GM11168 (cell line): Measurements from ENCODE around the gene GUCY2D.

Source experiments
- in situ Hi-C: fragments of 300-500 bp; cut with MboI; formaldehyde crosslinking; loops from one replicate; pipeline ENCODE4 v1.12.0; 2022; ENCODE audit warnings: low sequenced_read_pairs; ENCODE audit not compliant: unreplicated experiment

Gene GUCY2D

DNA sequence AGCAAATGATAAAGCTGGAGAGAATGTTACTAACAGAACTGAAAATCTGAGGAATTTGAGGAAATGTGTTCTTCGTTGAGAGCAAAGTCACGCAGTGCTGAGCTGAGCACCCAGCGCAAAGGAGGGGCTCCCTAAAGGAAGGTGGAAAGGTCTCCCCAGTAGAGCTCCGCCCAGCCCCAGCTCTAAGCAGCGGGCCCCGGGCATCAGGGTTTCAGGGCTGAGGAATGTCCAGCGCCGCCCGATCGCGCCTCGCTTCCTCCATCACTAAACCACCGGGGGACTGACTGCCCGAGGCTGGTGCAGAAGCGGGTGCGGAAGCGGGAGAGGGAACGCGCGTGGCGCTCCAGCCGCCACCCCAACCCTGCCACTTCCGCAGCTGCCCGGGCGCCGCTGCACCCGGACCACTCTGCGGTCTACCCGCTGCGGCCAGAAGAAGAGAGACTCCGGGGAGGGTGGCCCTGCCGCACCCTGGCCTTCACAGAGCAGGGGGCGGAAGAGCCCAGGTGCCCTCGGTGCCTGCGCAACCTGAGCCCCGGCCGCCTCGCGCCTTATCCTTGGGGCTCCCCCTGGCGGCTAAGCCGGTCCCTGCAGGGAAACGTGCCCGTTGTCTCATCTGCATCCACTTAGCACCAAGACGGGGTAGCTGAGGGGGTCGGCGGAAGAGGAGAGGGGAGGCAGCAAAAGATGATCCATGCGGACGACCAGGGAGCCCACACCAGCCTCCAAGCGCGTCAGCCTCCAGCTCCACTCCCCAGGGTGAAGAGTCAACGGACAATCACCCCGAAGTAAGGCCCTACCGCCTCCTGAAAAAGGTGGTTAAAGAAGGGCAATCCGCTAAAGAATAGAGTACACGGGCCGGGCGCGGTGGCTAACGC lies 12.4 kb upstream of the GUCY2D start:
- in situ Hi-C loops: loop anchor here (5.0 kb wide), 1 partner anchor 83 kb away; no protein-coding TSS in a partner anchor

DNA sequence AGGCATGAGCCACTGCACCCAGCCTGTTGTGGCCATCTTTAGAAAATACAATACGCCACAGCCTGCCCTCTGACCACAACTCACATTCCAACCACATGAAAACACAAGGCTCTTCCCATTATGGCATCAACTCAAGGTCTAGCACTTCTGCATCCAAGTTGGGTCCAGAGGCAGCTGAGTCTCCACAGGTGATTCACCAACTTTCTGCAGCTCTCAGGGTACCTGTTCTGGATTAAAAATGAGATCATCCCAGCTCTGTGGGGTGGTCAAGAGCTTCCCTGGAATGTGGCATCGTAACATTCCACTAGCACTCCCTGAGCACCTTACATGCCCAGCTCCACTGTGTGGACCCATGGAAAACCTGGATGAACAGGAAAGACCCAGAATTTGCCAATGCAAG lies 9.9 kb upstream of the GUCY2D start:
- in situ Hi-C loops: no loop called here

DNA sequence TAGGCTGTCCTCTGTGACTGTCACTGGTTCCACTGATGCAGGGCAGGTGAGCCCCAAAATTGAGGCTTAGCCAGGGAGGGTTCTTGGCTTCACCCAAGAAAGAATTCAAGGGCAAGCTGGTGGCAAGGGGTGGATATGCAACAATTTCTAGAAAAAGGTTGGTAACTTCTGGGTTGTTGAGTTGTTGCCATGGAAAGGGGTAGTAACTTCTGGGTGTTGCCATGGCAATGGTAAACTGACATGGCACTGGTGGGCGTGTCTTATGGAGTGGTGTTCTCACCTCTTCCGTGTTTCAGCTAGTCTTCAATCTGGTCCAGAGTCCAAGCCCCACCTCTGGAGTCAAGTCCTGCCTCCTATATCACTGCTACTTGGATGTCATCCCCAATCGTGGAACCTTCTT lies 9.5 kb upstream of the GUCY2D start:
- in situ Hi-C loops: no loop called here

DNA sequence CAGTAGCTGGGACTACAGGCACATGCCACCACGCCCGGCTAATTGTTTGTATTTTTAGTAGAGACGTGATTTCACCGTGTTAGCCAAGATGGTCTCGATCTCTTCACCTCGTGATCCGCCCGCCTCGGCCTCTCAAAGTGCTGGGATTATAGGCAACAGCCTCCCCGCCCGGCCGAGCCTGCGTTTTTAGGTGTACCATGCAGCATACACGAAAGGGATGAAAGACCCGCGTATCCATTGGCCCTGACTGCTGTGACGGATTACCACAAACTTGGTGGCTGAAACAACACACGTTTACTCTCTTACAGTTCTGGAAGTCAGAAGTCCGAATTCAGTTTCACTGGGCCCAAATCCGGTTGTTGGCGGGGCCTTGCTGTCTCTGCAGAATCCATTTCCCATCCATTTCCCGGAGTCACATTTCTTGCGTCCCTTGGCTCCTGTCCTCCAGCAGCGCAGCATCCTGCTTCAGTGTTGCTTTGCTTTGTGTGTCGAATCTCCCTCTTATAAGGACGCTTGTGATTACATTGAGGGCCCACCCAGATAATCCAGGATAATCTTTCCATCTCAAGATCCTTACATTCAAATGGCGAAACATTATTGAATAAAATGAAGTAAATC lies 8.3 kb upstream of the GUCY2D start:
- in situ Hi-C loops: no loop called here

DNA sequence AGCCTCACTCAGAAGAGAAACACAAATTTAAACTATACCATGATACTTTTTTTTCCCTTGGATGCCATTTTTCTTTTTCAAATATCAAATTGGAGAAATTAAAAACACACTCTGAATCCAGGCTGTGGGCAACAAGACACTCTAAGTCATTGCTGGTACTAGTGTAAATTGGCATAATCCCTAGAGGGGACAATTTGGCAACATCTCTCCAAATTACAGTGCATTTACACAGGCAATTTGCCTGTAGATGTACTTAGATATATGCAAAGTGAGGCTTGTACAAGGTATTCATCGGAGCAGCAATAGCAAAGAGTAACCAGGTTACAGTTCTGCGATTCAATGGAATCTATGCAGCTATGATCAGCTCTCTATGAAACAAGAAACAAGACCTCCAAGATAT lies 6.7 kb upstream of the GUCY2D start:
- in situ Hi-C loops: no loop called here

DNA sequence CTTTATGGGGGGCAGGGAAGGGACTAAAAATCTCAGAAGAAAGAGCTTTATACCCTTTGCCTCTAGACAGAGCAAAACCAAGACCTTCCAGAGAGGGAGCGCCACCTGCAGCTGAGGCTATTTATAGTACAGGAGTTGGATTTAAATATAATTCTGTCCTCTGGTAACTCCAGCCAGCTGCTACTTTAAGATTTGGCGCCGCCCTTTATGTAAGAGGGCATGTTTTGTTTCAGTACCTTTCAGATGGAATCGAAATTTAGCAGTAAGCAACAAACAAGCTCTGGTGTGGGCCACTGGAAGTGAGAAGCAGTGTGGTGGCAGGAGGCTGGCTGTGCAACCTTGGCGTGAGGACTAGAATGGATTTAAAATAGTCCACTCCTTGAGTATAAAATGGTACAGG lies 5.2 kb upstream of the GUCY2D start:
- in situ Hi-C loops: no loop called here

DNA sequence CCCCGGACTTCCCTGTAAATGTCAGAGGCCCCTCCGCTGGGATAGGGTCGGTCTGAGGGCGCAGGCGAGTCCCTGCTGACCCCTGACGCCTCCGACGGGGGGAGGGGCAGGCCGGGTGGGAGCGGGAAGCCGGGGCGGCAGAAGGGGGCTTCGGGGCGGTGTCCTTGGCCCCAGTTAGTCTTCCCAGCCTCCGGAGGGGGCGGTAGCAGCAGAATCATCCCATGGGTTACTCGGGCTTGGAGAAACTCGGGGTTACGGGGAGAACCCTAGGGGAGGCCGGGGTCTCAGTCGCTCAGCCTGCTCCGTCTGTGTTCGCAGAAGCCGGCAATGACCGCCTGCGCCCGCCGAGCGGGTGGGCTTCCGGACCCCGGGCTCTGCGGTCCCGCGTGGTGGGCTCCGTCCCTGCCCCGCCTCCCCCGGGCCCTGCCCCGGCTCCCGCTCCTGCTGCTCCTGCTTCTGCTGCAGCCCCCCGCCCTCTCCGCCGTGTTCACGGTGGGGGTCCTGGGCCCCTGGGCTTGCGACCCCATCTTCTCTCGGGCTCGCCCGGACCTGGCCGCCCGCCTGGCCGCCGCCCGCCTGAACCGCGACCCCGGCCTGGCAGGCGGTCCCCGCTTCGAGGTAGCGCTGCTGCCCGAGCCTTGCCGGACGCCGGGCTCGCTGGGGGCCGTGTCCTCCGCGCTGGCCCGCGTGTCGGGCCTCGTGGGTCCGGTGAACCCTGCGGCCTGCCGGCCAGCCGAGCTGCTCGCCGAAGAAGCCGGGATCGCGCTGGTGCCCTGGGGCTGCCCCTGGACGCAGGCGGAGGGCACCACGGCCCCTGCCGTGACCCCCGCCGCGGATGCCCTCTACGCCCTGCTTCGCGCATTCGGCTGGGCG lies 542 bp downstream of the GUCY2D start:
- in situ Hi-C loops: no loop called here

DNA sequence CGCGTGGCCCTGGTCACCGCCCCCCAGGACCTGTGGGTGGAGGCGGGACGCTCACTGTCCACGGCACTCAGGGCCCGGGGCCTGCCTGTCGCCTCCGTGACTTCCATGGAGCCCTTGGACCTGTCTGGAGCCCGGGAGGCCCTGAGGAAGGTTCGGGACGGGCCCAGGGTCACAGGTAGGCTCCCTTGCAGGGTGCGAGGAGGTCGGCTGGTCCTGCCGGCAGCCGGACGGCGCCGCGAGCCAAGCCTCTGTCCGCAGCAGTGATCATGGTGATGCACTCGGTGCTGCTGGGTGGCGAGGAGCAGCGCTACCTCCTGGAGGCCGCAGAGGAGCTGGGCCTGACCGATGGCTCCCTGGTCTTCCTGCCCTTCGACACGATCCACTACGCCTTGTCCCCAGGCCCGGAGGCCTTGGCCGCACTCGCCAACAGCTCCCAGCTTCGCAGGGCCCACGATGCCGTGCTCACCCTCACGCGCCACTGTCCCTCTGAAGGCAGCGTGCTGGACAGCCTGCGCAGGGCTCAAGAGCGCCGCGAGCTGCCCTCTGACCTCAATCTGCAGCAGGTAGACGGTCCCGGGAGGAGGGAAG lies 1.3 kb downstream of the GUCY2D start:
- in situ Hi-C loops: no loop called here

DNA sequence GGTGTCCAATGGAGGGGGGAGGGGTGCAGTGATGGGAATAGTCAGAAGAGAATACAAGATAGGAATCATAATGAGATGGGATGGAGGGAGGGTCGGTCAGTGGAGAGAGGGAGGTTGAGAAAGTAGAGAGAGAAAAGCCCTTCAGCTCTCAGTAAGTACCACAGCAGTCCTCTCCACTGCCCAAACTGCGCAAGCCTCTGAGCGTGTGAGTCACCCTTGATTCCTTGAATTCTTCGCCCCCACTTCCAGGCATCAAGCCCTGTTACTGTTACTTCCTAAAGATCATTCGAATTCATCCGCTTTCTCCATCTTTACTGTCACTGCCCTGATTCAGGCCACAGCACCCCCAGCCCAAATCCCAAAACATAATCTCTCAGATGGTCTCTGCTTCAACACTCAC lies 2.5 kb downstream of the GUCY2D start:
- in situ Hi-C loops: no loop called here

DNA sequence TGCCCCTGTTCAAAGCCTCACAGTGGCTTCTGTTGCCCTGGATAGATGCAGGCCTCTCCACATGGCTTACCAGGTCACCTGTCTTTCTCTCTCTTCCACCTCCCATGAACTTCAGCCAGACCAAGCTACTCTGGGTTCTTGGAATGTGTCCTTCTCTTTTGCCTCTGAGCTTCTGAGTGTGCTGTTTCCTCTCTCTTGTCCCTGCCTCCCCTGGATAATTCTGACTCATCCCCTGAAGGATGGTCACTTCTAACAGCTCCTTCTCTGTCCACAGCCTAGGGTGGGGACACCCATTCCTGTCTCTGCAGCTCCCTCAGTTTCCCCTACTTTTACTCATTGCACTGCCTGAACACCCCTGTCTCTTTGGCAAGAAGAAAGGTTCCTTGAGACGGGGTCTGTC lies 2.9 kb downstream of the GUCY2D start:
- in situ Hi-C loops: no loop called here

DNA sequence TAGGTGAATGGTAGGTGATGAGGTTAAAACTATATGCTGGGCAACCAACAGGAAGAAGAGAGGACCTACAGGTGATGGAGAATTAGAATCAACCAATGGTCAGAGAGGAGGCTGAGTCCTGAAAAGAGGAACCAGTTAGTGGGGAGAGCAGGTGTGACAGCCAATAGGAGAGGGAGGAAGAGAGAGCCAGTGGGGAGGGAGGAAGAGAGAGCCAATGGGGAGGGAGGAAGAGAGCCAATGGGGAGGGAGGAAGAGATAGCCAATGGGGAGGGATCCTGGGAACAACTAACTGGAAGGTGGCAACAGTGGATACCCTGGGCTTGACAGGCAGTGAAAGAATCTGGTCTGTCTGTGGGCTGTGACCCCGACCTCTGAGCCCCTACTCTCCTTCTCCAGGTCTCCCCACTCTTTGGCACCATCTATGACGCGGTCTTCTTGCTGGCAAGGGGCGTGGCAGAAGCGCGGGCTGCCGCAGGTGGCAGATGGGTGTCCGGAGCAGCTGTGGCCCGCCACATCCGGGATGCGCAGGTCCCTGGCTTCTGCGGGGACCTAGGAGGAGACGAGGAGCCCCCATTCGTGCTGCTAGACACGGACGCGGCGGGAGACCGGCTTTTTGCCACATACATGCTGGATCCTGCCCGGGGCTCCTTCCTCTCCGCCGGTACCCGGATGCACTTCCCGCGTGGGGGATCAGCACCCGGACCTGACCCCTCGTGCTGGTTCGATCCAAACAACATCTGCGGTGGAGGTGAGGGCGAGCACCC lies 3.7 kb downstream of the GUCY2D start:
- in situ Hi-C loops: no loop called here

DNA sequence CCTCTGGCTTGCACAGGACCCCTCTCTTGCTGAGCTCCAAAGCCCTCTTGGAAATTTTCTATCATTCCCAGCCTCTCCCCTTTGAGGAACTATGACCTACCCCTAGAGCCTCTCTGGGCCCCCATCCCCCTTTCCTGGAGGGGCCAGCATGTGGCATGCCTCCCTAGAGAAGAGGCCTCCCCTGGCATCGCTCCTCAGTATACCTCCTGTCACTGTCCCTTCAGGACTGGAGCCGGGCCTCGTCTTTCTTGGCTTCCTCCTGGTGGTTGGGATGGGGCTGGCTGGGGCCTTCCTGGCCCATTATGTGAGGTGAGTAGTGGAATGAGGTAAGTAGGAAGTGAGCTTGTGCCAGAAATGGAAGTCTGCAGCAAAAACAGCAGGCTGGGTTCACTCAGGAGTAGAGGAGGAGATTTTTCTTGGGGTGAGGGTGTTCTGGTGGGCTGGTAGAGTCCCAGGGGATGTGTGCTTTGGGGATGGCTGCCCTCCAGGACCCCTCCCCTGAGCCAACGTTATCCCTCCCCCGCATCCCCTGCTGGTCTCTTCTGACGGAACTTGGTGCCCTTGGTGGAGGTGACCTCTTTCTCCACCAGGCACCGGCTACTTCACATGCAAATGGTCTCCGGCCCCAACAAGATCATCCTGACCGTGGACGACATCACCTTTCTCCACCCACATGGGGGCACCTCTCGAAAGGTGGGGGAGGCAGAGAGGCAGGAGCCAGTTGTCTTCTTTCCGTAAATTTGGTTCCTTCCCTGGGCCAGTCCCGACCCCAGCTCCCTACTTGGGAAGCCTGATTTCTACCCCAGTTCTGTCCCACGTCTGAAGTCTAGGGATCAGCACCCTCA lies 4.6 kb downstream of the GUCY2D start:
- in situ Hi-C loops: no loop called here

DNA sequence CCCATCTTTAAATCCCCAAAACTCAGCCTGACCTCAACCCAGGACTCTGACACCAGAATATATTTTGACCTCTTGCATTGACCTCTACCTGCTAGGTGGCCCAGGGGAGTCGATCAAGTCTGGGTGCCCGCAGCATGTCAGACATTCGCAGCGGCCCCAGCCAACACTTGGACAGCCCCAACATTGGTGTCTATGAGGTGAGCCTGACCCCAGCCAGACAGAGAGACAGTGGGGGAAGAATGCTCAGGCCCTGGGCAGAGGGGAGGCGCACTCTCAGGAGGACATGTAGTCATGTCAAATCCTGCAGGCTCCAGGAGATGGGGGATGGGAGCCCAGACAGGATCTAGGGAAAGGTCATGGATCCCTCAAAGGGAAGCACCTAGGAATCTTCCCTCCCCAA lies 5.4 kb downstream of the GUCY2D start:
- in situ Hi-C loops: no loop called here

DNA sequence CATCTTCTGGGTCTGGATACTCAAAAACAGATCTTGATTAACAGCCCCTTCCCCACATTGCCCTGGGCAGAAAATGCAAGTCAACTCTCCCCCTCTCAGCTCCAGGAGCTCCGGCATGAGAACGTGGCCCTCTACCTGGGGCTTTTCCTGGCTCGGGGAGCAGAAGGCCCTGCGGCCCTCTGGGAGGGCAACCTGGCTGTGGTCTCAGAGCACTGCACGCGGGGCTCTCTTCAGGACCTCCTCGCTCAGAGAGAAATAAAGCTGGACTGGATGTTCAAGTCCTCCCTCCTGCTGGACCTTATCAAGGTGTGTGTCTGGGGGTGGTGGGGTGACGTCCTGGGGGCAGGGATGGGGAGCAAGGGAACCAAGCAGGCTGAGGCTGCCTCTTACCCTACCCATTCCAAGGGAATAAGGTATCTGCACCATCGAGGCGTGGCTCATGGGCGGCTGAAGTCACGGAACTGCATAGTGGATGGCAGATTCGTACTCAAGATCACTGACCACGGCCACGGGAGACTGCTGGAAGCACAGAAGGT lies 9.7 kb downstream of the GUCY2D start:
- in situ Hi-C loops: no loop called here

DNA sequence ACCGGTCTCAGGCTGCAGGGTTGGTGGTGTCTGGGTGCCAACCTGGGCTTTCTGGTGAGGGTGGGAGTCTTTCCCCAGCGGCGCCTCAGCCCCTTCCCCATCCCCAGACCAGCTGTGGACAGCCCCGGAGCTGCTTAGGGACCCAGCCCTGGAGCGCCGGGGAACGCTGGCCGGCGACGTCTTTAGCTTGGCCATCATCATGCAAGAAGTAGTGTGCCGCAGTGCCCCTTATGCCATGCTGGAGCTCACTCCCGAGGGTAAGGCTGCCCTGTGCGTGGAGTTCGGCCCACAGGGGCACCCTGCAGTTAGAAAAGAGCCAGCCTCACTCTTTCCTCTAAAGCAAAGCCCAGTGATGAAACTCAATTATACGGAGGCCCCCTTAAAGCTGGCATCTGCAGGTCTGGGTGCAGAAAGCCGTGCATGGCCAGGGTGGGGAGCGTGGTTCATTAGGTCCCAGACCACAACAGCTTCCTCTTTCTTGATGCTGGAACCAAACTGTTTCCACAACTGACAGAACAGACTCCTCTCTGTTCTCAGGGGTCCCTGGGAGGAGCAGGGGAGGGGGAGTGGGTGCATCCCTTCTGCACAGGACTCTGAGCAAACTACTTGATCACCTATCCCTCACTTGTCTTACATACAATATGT lies 10.7 kb downstream of the GUCY2D start:
- in situ Hi-C loops: no loop called here

DNA sequence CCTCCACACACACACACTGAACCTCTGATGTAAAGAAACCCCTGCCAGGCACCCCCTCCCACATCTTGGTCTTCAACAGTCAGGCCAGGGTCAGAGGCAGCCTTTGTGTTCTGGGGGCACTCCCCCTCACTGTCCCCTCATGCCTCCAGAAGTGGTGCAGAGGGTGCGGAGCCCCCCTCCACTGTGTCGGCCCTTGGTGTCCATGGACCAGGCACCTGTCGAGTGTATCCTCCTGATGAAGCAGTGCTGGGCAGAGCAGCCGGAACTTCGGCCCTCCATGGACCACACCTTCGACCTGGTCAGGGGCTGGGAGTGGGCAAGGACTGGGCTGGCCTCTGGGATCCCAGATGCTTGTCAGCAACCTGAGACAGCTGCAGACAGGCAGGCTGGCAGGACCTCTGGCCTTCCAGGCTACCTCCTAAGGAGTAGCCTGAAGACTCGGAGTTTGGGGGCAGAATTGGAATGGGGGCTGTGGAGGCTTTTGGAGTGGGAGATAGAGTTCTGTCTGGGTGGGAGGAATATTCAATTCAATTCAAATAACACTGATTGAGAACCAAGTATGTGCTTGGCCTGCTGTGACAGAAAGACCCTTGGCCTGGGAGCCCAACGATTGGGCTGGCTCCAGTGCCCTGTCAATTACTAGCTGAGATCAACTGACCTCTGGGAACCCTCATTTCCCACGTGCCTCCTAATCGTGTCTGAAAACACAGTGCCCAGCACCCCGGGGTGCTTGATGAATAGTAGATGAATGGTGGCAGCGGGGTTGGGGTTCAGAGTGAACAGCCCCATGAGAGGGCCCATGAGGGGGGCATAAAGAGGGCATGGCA lies 11.5 kb downstream of the GUCY2D start:
- in situ Hi-C loops: no loop called here

DNA sequence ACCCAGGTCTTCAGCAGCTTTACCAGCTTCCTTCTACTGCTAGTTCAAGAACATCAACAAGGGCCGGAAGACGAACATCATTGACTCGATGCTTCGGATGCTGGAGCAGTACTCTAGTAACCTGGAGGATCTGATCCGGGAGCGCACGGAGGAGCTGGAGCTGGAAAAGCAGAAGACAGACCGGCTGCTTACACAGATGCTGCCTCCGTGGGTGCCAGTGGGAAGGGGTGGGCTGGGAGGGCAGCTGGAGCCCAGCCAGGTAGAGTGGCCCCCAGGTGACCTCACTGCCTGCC lies 12.1 kb downstream of the GUCY2D start:
- in situ Hi-C loops: no loop called here
